Left lung (tissue), 10 donors: Measurements from ENCODE around the gene TC2N. TPM values are rescaled to one million over a fixed set of nuclear protein-coding genes. Genes with fewer than 3 reads are reported as not detected.

Experiments used
- ATAC-seq: fragments of 200-7000 bp; cut with Tn5 transposase; one replicate; pipeline ENCODE4 v1.9.1; 2020; ENCODE audit warnings: moderate library complexity
- DNase-seq, 4 donors: peaks; one replicate each; pipeline ENCODE4 v3.0.0-alpha.2; 2013 to 2020
- H3K27ac ChIP-seq, 2 donors: fragments of 200-600 bp; sonication (generic) in 1 of 2; one replicate each; pipeline versions ENCODE4 v1.5.0 to v1.8.0; 2020 to 2021
- H3K27me3 ChIP-seq, 2 donors: fragments of 200-600 bp; sonication (generic) in 1 of 2; one replicate each; pipeline versions ENCODE4 v1.5.0 to v1.8.0; 2020 to 2021
- H3K36me3 ChIP-seq, 2 donors: fragments of 200-600 bp; sonication (generic) in 1 of 2; one replicate each; pipeline versions ENCODE4 v1.5.0 to v1.8.0; 2020 to 2021
- H3K4me1 ChIP-seq, 2 donors: fragments of 200-600 bp; one replicate each; pipeline ENCODE4 v1.8.0; 2021
- H3K4me3 ChIP-seq, 2 donors: fragments of 200-600 bp; sonication (generic) in 1 of 2; one replicate each; pipeline versions ENCODE4 v1.5.0 to v1.8.0; 2020 to 2021; ENCODE audit warnings: mild to moderate bottlenecking in 1 of 2
- H3K9me3 ChIP-seq, 2 donors: fragments of 200-600 bp; sonication (generic) in 1 of 2; one replicate each; pipeline versions ENCODE4 v1.5.0 to v1.8.0; 2020 to 2021
- intact Hi-C, 2 donors: fragments of 100-400 bp; cut with DNase I; formaldehyde crosslinking; loops; one replicate each; pipeline versions ENCODE4 v1.11.2 to v1.14.2; 2022
- polyA plus RNA-seq, 6 donors: library from polyadenylated mRNA; unstranded; fragments of 120-200 nt; gene quantifications; one replicate each; pipeline ENCODE4 v1.2.1, GENCODE V29; 2013; ENCODE audit not compliant: insufficient read length in 6 of 6
- total RNA-seq, 2 donors: library from RNA; stranded (reverse); fragmentation: NEBNext Ultra II Directional; extraction: Animal tissue kit (Norgen Biotek cat#: 25700); gene quantifications; one replicate each; pipeline ENCODE4 v1.2.1, GENCODE V29; 2021
- TF ChIP-seq, protein P1 (sequence below), 2 donors: fragments of 200-600 bp; sonication (generic) in 1 of 2; IDR thresholded peaks; one replicate each; pipeline versions ENCODE4 v1.5.0 to v1.8.0; 2021; ENCODE audit warnings: antibody characterized with exemption in 2 of 2
- donor health status: DM: no; HTN: yes; CAD: no.
- donor health status: DM: no; HTN: no; CAD: no.

TC2N gene
- total and polyA plus RNA-seq, 8 donors = 20.3 to 58.1 (median 29.7) TPM

- ATAC-seq (no peak), DNase-seq (no peak)
- no peaks in the 10 kb centered on the region for H3K9me3 ChIP-seq
- TF ChIP-seq, protein P1, sequence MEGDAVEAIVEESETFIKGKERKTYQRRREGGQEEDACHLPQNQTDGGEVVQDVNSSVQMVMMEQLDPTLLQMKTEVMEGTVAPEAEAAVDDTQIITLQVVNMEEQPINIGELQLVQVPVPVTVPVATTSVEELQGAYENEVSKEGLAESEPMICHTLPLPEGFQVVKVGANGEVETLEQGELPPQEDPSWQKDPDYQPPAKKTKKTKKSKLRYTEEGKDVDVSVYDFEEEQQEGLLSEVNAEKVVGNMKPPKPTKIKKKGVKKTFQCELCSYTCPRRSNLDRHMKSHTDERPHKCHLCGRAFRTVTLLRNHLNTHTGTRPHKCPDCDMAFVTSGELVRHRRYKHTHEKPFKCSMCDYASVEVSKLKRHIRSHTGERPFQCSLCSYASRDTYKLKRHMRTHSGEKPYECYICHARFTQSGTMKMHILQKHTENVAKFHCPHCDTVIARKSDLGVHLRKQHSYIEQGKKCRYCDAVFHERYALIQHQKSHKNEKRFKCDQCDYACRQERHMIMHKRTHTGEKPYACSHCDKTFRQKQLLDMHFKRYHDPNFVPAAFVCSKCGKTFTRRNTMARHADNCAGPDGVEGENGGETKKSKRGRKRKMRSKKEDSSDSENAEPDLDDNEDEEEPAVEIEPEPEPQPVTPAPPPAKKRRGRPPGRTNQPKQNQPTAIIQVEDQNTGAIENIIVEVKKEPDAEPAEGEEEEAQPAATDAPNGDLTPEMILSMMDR (IDR thresholded peaks at IDR 0.05) = no peak
- H3K4me3 ChIP-seq = no peak overlapping the region
- H3K27me3 ChIP-seq = peaks cover 0 to 16% of the 10 kb centered on the region in 2 donors
- no peaks in the 10 kb centered on the region for H3K36me3 ChIP-seq
- no peak overlapping the region for H3K27ac ChIP-seq
- H3K4me1 ChIP-seq = peaks cover 0 to 3% of the 10 kb centered on the region in 2 donors
- intact Hi-C loops = no loop called here
These were observed 37.8 kb downstream of the TC2N start for GRCh38 chr14:91829511-91829910.

GRCh38 chr14:91827746-91828145 lies 39.6 kb downstream of the TC2N start:
- no peak overlapping the region for H3K27ac ChIP-seq
- DNase-seq (no peak), ATAC-seq (no peak)
- peaks cover 0 to 3% of the 10 kb centered on the region in 2 donors for H3K4me1 ChIP-seq
- H3K4me3 ChIP-seq = no peak overlapping the region
- TF ChIP-seq, protein P1 (IDR thresholded peaks at IDR 0.05) = no peak
- intact Hi-C loops = no loop called here
- H3K9me3 ChIP-seq = no peaks in the 10 kb centered on the region
- H3K36me3 ChIP-seq = no peaks in the 10 kb centered on the region
- peaks cover 0 to 9% of the 10 kb centered on the region in 2 donors for H3K27me3 ChIP-seq

DNA sequence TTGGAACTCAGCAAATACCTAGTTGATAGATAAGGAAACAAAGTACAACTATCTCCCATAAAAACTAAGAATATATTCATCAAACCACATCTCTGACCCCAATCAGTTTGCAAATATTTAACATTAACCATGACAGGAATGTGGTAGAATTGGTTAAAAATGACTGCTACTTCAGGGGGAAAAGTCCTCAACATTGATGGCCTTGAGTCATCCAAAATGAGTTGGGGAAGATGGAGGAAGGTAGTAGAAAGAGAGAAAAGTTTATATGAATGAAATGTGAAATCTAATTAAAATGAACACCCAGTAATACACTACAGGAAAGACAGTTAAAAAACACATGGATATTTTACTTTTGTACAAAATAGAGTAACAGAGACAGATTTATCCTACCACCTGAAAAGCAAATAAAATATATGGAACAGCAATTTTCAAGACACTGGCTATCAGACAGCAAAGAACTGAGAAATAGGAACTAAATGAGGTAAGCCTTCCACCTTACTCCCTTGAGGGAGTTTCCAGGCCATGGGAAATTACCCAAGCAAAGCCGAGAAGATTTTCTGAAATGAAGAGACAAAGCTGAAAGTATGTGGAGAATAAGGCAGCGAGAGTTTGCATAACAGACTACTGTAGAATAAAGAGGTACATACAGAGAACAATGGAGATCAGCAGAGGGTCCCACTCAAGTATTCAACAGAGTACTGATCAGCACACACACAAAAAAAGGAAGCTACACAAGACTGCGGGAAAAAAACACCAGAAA lies 49.6 kb downstream of the TC2N start:
- TF ChIP-seq, protein P1 (IDR thresholded peaks at IDR 0.05) = no peak
- H3K4me3 ChIP-seq = no peak overlapping the region
- DNase-seq (no peak), ATAC-seq (no peak)
- H3K27me3 ChIP-seq = no peaks in the 10 kb centered on the region
- H3K4me1 ChIP-seq = peaks cover 0 to 2% of the 10 kb centered on the region in 2 donors
- H3K9me3 ChIP-seq = peaks cover 0 to 13% of the 10 kb centered on the region in 2 donors
- H3K36me3 ChIP-seq = no peaks in the 10 kb centered on the region
- no peak overlapping the region for H3K27ac ChIP-seq
- intact Hi-C loops = no loop called here

DNA sequence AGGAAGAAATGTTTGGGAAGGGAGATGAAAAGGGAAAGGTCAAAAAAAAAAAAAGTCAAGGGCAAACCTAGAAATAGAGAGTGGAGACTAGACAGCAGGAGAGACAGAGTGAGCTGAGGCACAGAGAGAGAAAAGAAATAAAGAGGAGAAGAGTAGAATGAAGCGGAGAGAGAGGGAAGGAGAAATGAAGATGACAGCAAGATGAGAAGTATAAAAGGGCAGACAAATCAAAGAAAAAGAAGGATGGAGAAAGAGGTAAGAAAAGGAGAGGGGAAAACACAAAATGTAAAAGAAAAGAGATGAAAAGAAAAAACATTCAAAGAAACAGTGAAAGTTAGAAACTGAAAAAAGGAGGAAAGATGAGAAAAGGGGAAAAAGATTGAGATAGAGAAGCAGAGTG lies 53.0 kb downstream of the TC2N start:
- intact Hi-C loops = no loop called here
- Histone ChIP-seq H3K4me3 (no peak overlapping the region), H3K36me3 (peaks cover 0 to 15% of the 10 kb centered on the region in 2 donors), H3K4me1 (peaks cover 0 to 2% of the 10 kb centered on the region in 2 donors), H3K27me3 (no peaks in the 10 kb centered on the region), H3K27ac (no peak overlapping the region), H3K9me3 (peaks cover 0 to 16% of the 10 kb centered on the region in 2 donors)
- DNase-seq (no peak), ATAC-seq (no peak)
- TF ChIP-seq, protein P1 (IDR thresholded peaks at IDR 0.05) = no peak

- Histone ChIP-seq H3K4me1 (peaks cover 0 to 2% of the 10 kb centered on the region in 2 donors), H3K27ac (no peak overlapping the region), H3K36me3 (peaks cover 0 to 41% of the 10 kb centered on the region in 2 donors), H3K4me3 (no peak overlapping the region), H3K27me3 (no peaks in the 10 kb centered on the region), H3K9me3 (peaks cover 0 to 40% of the 10 kb centered on the region in 2 donors)
- ATAC-seq (no peak), DNase-seq (no peak)
- intact Hi-C loops = no loop called here
- TF ChIP-seq, protein P1 (IDR thresholded peaks at IDR 0.05) = no peak
These were observed 56.6 kb downstream of the TC2N start for GRCh38 chr14:91810699-91811098.
